Tibial artery (tissue), 4 donors: ENCODE results near the gene ZNF516.

Experiments
- DNase-seq, 2 donors: peaks; one replicate each; pipeline ENCODE4 v3.0.0-alpha.2; 2019
- H3K27ac ChIP-seq, 2 donors: fragments of 200-600 bp; sonication (generic) in 1 of 2; 1 replicate in 1 of 2; 2 replicates in 1 of 2; pipeline ENCODE4 v1.5.1; 2018 to 2019; ENCODE audit warnings: mild to moderate bottlenecking in 1 of 2
- H3K27me3 ChIP-seq, 2 donors: fragments of 200-600 bp; sonication (generic) in 1 of 2; one replicate each; pipeline versions ENCODE4 v1.5.1 to v1.6.0; 2016 to 2019
- H3K36me3 ChIP-seq, 3 donors: fragments of 200-600 bp; sonication (generic) in 2 of 3; one replicate each; pipeline ENCODE4 v1.5.1; 2016 to 2019; ENCODE audit warnings: mild to moderate bottlenecking in 2 of 3
- H3K4me1 ChIP-seq, 4 donors: fragments of 200-600 bp; sonication (generic) in 2 of 4; 1 replicate in 3 of 4; 2 replicates in 1 of 4; pipeline ENCODE4 v1.5.1; 2016 to 2019
- H3K4me3 ChIP-seq, 2 donors: fragments of 200-600 bp; sonication (generic) in 1 of 2; 1 replicate in 1 of 2; 2 replicates in 1 of 2; pipeline ENCODE4 v1.5.1; 2018 to 2019; ENCODE audit warnings: mild to moderate bottlenecking in 2 of 2
- H3K9me3 ChIP-seq, 3 donors: fragments of 200-600 bp; sonication (generic) in 1 of 3; one replicate each; pipeline ENCODE4 v1.5.1; 2016 to 2019
- CTCF ChIP-seq, 2 experiments: fragments of 200-600 bp in 1 of 2; fragments of 450-650 bp in 1 of 2; IDR thresholded peaks; one replicate each; pipeline ENCODE4 v1.5.1; 2017 to 2019; ENCODE audit warnings: antibody characterized with exemption in 2 of 2, mild to moderate bottlenecking in 1 of 2, moderate library complexity in 1 of 2
- intact Hi-C: fragments of 100-400 bp; cut with DNase I; formaldehyde crosslinking; loops from one replicate; pipeline ENCODE4 v1.15.0; 2023; ENCODE audit warnings: low total_unique reads

ZNF516 gene

GRCh38 chr18:76422838-76423237 is 72.2 kb downstream of the ZNF516 start:
- intact Hi-C loops: no loop called here
- H3K36me3 ChIP-seq: no peaks in the 10 kb centered on the region

GRCh38 chr18:76422121-76422520 is 72.9 kb downstream of the ZNF516 start:
- no peak for TF ChIP-seq CTCF (IDR thresholded peaks at IDR 0.05)
- H3K27ac ChIP-seq: no peak overlapping the region
- no peaks in the 10 kb centered on the region for H3K9me3 ChIP-seq
- intact Hi-C loops: no loop called here
- H3K4me3 ChIP-seq: no peak overlapping the region
- no peaks in the 10 kb centered on the region for H3K4me1 ChIP-seq
- no peaks in the 10 kb centered on the region for H3K36me3 ChIP-seq
- DNase-seq: no peak
- H3K27me3 ChIP-seq: no peaks in the 10 kb centered on the region

More at GRCh38 chr18:76422838-76423237, 72.2 kb downstream of the ZNF516 start:
- Histone ChIP-seq H3K9me3 (no peaks in the 10 kb centered on the region), H3K27ac (no peak overlapping the region), H3K4me3 (no peak overlapping the region), H3K27me3 (no peaks in the 10 kb centered on the region), H3K4me1 (no peaks in the 10 kb centered on the region)
- no peak for TF ChIP-seq CTCF (IDR thresholded peaks at IDR 0.05)
- no peak for DNase-seq

- no peaks in the 10 kb centered on the region for H3K9me3 ChIP-seq
- no peak overlapping the region for H3K4me3 ChIP-seq
- H3K27ac ChIP-seq: no peak overlapping the region
- H3K27me3 ChIP-seq: no peaks in the 10 kb centered on the region
- intact Hi-C loops: no loop called here
- no peak for DNase-seq
- no peak for TF ChIP-seq CTCF (IDR thresholded peaks at IDR 0.05)
- H3K4me1 ChIP-seq: no peaks in the 10 kb centered on the region
- no peaks in the 10 kb centered on the region for H3K36me3 ChIP-seq
Observed at GRCh38 chr18:76421685-76422078, 73.4 kb downstream of the ZNF516 start.

GRCh38 chr18:76420898-76421684 is 74.0 kb downstream of the ZNF516 start:
- Histone ChIP-seq H3K27me3 (no peaks in the 10 kb centered on the region), H3K4me1 (no peaks in the 10 kb centered on the region), H3K27ac (no peak overlapping the region), H3K9me3 (no peaks in the 10 kb centered on the region), H3K36me3 (no peaks in the 10 kb centered on the region), H3K4me3 (no peak overlapping the region)
- intact Hi-C loops: no loop called here
- no peak for TF ChIP-seq CTCF (IDR thresholded peaks at IDR 0.05)
- no peak for DNase-seq

- Histone ChIP-seq H3K27ac (no peak overlapping the region), H3K9me3 (no peaks in the 10 kb centered on the region), H3K4me1 (no peaks in the 10 kb centered on the region), H3K4me3 (no peak overlapping the region), H3K27me3 (no peaks in the 10 kb centered on the region), H3K36me3 (no peaks in the 10 kb centered on the region)
- no peak for TF ChIP-seq CTCF (IDR thresholded peaks at IDR 0.05)
- intact Hi-C loops: no loop called here
- DNase-seq: no peak
Observed at GRCh38 chr18:76419811-76420210, 75.2 kb downstream of the ZNF516 start.
